ENCODE data around the gene PIGO. TPM values are rescaled to one million over a fixed set of nuclear protein-coding genes. Genes with fewer than 3 reads are reported as not detected.

The PIGO gene
- total and polyA plus RNA-seq, 9 of the 15 experiments (the other 6 are each of a cell fraction or from before 2014, with no cell fraction given): 5.4 to 13.7 (median 9.7) TPM

GRCh38 chr9:35096035-35096849 is at the start of gene PIGO (continued):
- TF ChIP-seq, protein P1, sequence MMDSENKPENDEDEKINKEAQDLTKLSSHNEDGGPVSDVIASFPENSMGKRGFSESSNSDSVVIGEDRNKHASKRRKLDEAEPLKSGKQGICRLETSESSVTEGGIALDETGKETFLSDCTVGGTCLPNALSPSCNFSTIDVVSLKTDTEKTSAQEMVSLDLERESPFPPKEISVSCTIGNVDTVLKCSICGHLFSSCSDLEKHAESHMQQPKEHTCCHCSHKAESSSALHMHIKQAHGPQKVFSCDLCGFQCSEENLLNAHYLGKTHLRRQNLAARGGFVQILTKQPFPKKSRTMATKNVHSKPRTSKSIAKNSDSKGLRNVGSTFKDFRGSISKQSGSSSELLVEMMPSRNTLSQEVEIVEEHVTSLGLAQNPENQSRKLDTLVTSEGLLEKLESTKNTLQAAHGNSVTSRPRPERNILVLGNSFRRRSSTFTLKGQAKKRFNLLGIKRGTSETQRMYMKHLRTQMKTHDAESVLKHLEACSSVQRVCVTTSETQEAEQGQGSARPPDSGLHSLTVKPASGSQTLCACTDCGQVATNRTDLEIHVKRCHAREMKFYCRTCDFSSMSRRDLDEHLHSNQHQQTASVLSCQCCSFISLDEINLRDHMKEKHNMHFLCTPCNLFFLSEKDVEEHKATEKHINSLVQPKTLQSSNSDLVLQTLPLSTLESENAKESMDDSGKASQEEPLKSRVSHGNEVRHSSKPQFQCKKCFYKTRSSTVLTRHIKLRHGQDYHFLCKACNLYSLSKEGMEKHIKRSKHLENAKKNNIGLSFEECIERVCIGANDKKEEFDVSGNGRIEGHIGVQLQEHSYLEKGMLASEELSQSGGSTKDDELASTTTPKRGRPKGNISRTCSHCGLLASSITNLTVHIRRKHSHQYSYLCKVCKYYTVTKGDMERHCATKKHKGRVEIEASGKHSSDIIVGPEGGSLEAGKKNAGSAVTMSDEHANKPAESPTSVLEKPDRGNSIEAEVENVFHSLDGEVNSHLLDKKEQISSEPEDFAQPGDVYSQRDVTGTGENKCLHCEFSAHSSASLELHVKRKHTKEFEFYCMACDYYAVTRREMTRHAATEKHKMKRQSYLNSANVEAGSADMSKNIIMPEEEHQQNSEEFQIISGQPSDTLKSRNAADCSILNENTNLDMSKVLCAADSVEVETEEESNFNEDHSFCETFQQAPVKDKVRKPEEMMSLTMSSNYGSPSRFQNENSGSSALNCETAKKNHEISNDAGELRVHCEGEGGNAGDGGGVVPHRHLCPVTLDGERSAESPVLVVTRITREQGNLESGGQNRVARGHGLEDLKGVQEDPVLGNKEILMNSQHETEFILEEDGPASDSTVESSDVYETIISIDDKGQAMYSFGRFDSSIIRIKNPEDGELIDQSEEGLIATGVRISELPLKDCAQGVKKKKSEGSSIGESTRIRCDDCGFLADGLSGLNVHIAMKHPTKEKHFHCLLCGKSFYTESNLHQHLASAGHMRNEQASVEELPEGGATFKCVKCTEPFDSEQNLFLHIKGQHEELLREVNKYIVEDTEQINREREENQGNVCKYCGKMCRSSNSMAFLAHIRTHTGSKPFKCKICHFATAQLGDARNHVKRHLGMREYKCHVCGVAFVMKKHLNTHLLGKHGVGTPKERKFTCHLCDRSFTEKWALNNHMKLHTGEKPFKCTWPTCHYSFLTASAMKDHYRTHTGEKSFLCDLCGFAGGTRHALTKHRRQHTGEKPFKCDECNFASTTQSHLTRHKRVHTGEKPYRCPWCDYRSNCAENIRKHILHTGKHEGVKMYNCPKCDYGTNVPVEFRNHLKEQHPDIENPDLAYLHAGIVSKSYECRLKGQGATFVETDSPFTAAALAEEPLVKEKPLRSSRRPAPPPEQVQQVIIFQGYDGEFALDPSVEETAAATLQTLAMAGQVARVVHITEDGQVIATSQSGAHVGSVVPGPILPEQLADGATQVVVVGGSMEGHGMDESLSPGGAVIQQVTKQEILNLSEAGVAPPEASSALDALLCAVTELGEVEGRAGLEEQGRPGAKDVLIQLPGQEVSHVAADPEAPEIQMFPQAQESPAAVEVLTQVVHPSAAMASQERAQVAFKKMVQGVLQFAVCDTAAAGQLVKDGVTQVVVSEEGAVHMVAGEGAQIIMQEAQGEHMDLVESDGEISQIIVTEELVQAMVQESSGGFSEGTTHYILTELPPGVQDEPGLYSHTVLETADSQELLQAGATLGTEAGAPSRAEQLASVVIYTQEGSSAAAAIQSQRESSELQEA (IDR thresholded peaks at IDR 0.05; ENCODE audit: low read depth): no peak
- no peak for TF ChIP-seq NR4A1 (CRISPR knock-in tag; IDR thresholded peaks at IDR 0.05)
- no peak for TF ChIP-seq NR4A1 (tag; IDR thresholded peaks at IDR 0.05)
- TF ChIP-seq NFIX (CRISPR knock-in tag; IDR thresholded peaks at IDR 0.05; ENCODE audit: low read depth): no peak
- no peak; the same call in 1 of the 2 replicates for TF ChIP-seq STAT5A (IDR thresholded peaks at IDR 0.05; ENCODE audit: borderline replicate concordance, low read length)
- no peak for TF ChIP-seq ZNF699 (CRISPR knock-in tag; IDR thresholded peaks at IDR 0.05; ENCODE audit: insufficient replicate concordance)
- peak; percentile 38; the same call in 1 of the 2 replicates for TF ChIP-seq CREB1 (IDR thresholded peaks at IDR 0.05)
- no peak for TF ChIP-seq CREB1 (CRISPR knock-in tag; IDR thresholded peaks at IDR 0.05)
- TF ChIP-seq ZNF384 (IDR thresholded peaks at IDR 0.05; ENCODE audit: low read depth, low read length): no peak
- no peak for TF ChIP-seq TCF7 (IDR thresholded peaks at IDR 0.05; ENCODE audit: borderline replicate concordance)
- TF ChIP-seq SIRT6 (IDR thresholded peaks at IDR 0.05; ENCODE audit: low read depth, low read length): no peak
- no peak for TF ChIP-seq CBFA2T3 (IDR thresholded peaks at IDR 0.05)
- TF ChIP-seq, protein P2, sequence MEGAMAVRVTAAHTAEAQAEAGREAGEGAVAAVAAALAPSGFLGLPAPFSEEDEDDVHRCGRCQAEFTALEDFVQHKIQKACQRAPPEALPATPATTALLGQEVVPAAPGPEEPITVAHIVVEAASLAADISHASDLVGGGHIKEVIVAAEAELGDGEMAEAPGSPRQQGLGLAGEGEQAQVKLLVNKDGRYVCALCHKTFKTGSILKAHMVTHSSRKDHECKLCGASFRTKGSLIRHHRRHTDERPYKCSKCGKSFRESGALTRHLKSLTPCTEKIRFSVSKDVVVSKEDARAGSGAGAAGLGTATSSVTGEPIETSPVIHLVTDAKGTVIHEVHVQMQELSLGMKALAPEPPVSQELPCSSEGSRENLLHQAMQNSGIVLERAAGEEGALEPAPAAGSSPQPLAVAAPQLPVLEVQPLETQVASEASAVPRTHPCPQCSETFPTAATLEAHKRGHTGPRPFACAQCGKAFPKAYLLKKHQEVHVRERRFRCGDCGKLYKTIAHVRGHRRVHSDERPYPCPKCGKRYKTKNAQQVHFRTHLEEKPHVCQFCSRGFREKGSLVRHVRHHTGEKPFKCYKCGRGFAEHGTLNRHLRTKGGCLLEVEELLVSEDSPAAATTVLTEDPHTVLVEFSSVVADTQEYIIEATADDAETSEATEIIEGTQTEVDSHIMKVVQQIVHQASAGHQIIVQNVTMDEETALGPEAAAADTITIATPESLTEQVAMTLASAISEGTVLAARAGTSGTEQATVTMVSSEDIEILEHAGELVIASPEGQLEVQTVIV (CRISPR knock-in tag; IDR thresholded peaks at IDR 0.05; ENCODE audit: borderline replicate concordance): no peak
- no peak for TF ChIP-seq PCBP1 (IDR thresholded peaks at IDR 0.05; ENCODE audit: low read depth, low read length, poor library complexity, severe bottlenecking)
- TF ChIP-seq SNRNP70 (optimal IDR thresholded peaks at IDR 0.05; ENCODE audit: low read depth, low read length): no peak
- TF ChIP-seq NCOA6 (IDR thresholded peaks at IDR 0.05): peak; percentile 13; the same call in 1 of the 2 replicates
- TF ChIP-seq ETV1 (tag; conservative IDR thresholded peaks at IDR 0.05; ENCODE audit: low read depth): 0 out of 2 replicates have a peak, but pooled peaks have one; percentile 79
- peak; percentile 61; the same call in 1 of the 2 replicates for TF ChIP-seq POLR2H (tag; IDR thresholded peaks at IDR 0.05; ENCODE audit: low read depth)
- TF ChIP-seq ESRRB (CRISPR knock-in tag; IDR thresholded peaks at IDR 0.05; ENCODE audit: borderline replicate concordance): no peak

Measured in K562 (cell line).